GM21447 (cell line): Measurements from ENCODE around the gene NSG1.

Source experiments
- ATAC-seq: cut with Tn5 transposase; IDR thresholded peaks from one replicate; pipeline ENCODE4 v1.9.1; 2021; ENCODE audit not compliant: unreplicated experiment

Gene NSG1

GRCh38 chr4:4395371-4395770, 8.5 kb downstream of the NSG1 start:
- no peak for ATAC-seq

- ATAC-seq: no peak
Observed at GRCh38 chr4:4395849-4396627, 9.1 kb downstream of the NSG1 start.

GRCh38 chr4:4396628-4397440, 9.9 kb downstream of the NSG1 start:
- ATAC-seq: no peak

GRCh38 chr4:4397441-4397819, 10.5 kb downstream of the NSG1 start:
- no peak for ATAC-seq

GRCh38 chr4:4398430-4398829, 11.5 kb downstream of the NSG1 start:
- no peak for ATAC-seq

- no peak for ATAC-seq
Observed at GRCh38 chr4:4401036-4401435, 14.1 kb downstream of the NSG1 start.

GRCh38 chr4:4402966-4403365, 16.1 kb downstream of the NSG1 start:
- ATAC-seq: no peak

GRCh38 chr4:4405358-4405962, 18.6 kb downstream of the NSG1 start:
- ATAC-seq: no peak

- no peak for ATAC-seq
Observed at GRCh38 chr4:4406455-4407298, 19.8 kb downstream of the NSG1 start.

- ATAC-seq: no peak
Observed at GRCh38 chr4:4407299-4408131, 20.6 kb downstream of the NSG1 start.

GRCh38 chr4:4408132-4408523, 21.2 kb downstream of the NSG1 start:
- no peak for ATAC-seq

GRCh38 chr4:4408576-4409335, 21.9 kb downstream of the NSG1 start:
- no peak for ATAC-seq

- ATAC-seq: no peak
Observed at GRCh38 chr4:4409416-4410115, 22.7 kb downstream of the NSG1 start.

GRCh38 chr4:4410271-4410670, 23.4 kb downstream of the NSG1 start:
- ATAC-seq: no peak

- no peak for ATAC-seq
Observed at GRCh38 chr4:4411906-4412305, 25.0 kb downstream of the NSG1 start.

GRCh38 chr4:4412641-4413372, 25.9 kb downstream of the NSG1 start:
- no peak for ATAC-seq

GRCh38 chr4:4413373-4413725, 26.4 kb downstream of the NSG1 start:
- no peak for ATAC-seq

GRCh38 chr4:4413806-4414205, 26.9 kb downstream of the NSG1 start:
- no peak for ATAC-seq
